NCI-H2196 treated with DMSO at 0.1 percent for 48 hours (cell line): ENCODE data around the gene GDF11.

Experiments
- DNase-seq: peaks from one replicate; lab custom pipeline; 2025; ENCODE audit not compliant: unreplicated experiment; lab: John Stamatoyannopoulos, UW

GDF11 gene

GRCh38 chr12:55706568-55707218, 36.2 kb upstream of the GDF11 start:
- DNase-seq: no peak

- no peak for DNase-seq
Measured at GRCh38 chr12:55707219-55707671, 35.7 kb upstream of the GDF11 start.

GRCh38 chr12:55707841-55708694, 34.9 kb upstream of the GDF11 start, which contains the start of gene ITGA7:
Gene ITGA7, minus strand, starts transcription at chr12:55707904. Its CDS starts 222 bp downstream, at chr12:55707682.
- DNase-seq: peak; percentile 13

- no peak for DNase-seq
Measured at GRCh38 chr12:55708695-55709233, 34.2 kb upstream of the GDF11 start.

- DNase-seq: no peak
Measured at GRCh38 chr12:55711786-55712553, 31.0 kb upstream of the GDF11 start.

- no peak for DNase-seq
Measured at GRCh38 chr12:55712700-55713415, 30.1 kb upstream of the GDF11 start.

- no peak for DNase-seq
Measured at GRCh38 chr12:55713721-55714120, 29.2 kb upstream of the GDF11 start.

GRCh38 chr12:55715169-55715764, 27.7 kb upstream of the GDF11 start:
- no peak for DNase-seq

- peak; percentile 80 for DNase-seq
Measured at GRCh38 chr12:55715833-55716581, 26.9 kb upstream of the GDF11 start, which contains the start of gene BLOC1S1. Gene BLOC1S1, plus strand, starts transcription at chr12:55716046. Its CDS starts 6 bp downstream, at chr12:55716052.

- no peak for DNase-seq
Measured at GRCh38 chr12:55716582-55716957, 26.4 kb upstream of the GDF11 start.

GRCh38 chr12:55717011-55718007, 25.6 kb upstream of the GDF11 start:
- no peak for DNase-seq

- DNase-seq: no peak
Measured at GRCh38 chr12:55718015-55718414, 24.9 kb upstream of the GDF11 start.

- DNase-seq: no peak
Measured at GRCh38 chr12:55718624-55719275, 24.2 kb upstream of the GDF11 start.

GRCh38 chr12:55719371-55719770, 23.6 kb upstream of the GDF11 start:
- DNase-seq: no peak

- DNase-seq: no peak
Measured at GRCh38 chr12:55720071-55720564, 22.8 kb upstream of the GDF11 start, which contains the start of gene RDH5. Gene RDH5, plus strand, starts transcription at chr12:55720393. Its CDS starts 792 bp downstream, at chr12:55721185.

- DNase-seq: peak; percentile 89
Measured at GRCh38 chr12:55720894-55721444, 22.0 kb upstream of the GDF11 start.

- no peak for DNase-seq
Measured at GRCh38 chr12:55721601-55722213, 21.2 kb upstream of the GDF11 start.
